ENCODE measurements around the gene PCSK6. TPM values are rescaled to one million over a fixed set of nuclear protein-coding genes. Genes with fewer than 3 reads are reported as not detected.
A peak's percentile ranks its signal among the peaks of the same experiment; 100 is the strongest.

Gene PCSK6
- polyA plus RNA-seq, 1 donor from 2014 or later, result 0.14 TPM

DNA sequence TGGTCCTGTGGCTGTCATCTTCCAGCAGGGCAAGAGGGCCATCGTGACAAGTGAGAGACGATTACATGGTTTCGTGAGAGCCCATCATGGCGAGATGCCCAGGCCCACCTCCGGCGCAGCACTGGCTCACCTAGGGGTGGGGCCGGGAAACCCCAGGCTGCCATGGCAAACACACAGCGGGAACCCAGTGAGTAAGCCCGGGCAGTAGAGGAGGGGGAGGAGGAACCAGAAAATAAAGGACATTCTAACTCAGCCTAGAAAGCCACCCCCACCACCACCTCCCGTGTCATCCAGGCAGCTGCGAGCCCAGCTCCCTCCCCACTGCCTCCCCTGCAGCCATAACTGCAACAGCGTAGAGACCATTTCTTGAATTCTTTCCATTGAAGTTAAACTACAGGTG, 52.3 kb downstream of the PCSK6 start:
- Mint-ChIP-seq H3K27ac (no peak overlapping the region), H3K9me3 (peaks cover 0 to 3% (median 0%) of the 10 kb centered on the region in 3 donors), H3K4me3 (no peak overlapping the region), H3K36me3 (no peaks in the 10 kb centered on the region), H3K4me1 (no peaks in the 10 kb centered on the region), H3K27me3 (peaks cover 4% of the 10 kb centered on the region)

GRCh38 chr15:101436526-101436925, 53.0 kb downstream of the PCSK6 start:
- H3K4me1 Mint-ChIP-seq, result no peaks in the 10 kb centered on the region
- H3K36me3 Mint-ChIP-seq, result no peaks in the 10 kb centered on the region
- H3K9me3 Mint-ChIP-seq, result peaks cover 0 to 3% (median 0%) of the 10 kb centered on the region in 3 donors
- no peak overlapping the region for H3K27ac Mint-ChIP-seq
- H3K27me3 Mint-ChIP-seq, result peaks cover 4% of the 10 kb centered on the region
- H3K4me3 Mint-ChIP-seq, result no peak overlapping the region

- H3K27ac Mint-ChIP-seq, result no peak overlapping the region
- H3K27me3 Mint-ChIP-seq, result peaks cover 4% of the 10 kb centered on the region
- H3K9me3 Mint-ChIP-seq, result peaks cover 0 to 3% (median 0%) of the 10 kb centered on the region in 3 donors
- no peaks in the 10 kb centered on the region for H3K4me1 Mint-ChIP-seq
- H3K36me3 Mint-ChIP-seq, result no peaks in the 10 kb centered on the region
- no peak overlapping the region for H3K4me3 Mint-ChIP-seq
These were observed 53.7 kb downstream of the PCSK6 start for GRCh38 chr15:101435761-101436160.

- Mint-ChIP-seq H3K27me3 (peaks cover 4% of the 10 kb centered on the region), H3K36me3 (no peaks in the 10 kb centered on the region), H3K4me1 (no peaks in the 10 kb centered on the region), H3K9me3 (peaks cover 0 to 3% (median 0%) of the 10 kb centered on the region in 3 donors), H3K27ac (no peak overlapping the region), H3K4me3 (peak overlapping the region in 1 of 4 donors; percentile 43)
These were observed 55.2 kb downstream of the PCSK6 start for GRCh38 chr15:101434032-101434920.

GRCh38 chr15:101433396-101433795, 56.1 kb downstream of the PCSK6 start:
- Mint-ChIP-seq H3K9me3 (peaks cover 0 to 2% (median 0%) of the 10 kb centered on the region in 3 donors), H3K36me3 (no peaks in the 10 kb centered on the region), H3K27me3 (peaks cover 4% of the 10 kb centered on the region), H3K4me3 (no peak overlapping the region), H3K27ac (no peak overlapping the region), H3K4me1 (no peaks in the 10 kb centered on the region)

- no peak overlapping the region for H3K27ac Mint-ChIP-seq
- peaks cover 4% of the 10 kb centered on the region for H3K27me3 Mint-ChIP-seq
- peaks cover 0 to 2% (median 0%) of the 10 kb centered on the region in 3 donors for H3K9me3 Mint-ChIP-seq
- no peaks in the 10 kb centered on the region for H3K4me1 Mint-ChIP-seq
- no peaks in the 10 kb centered on the region for H3K36me3 Mint-ChIP-seq
- no peak overlapping the region for H3K4me3 Mint-ChIP-seq
These were observed 56.5 kb downstream of the PCSK6 start for GRCh38 chr15:101432982-101433381.

DNA sequence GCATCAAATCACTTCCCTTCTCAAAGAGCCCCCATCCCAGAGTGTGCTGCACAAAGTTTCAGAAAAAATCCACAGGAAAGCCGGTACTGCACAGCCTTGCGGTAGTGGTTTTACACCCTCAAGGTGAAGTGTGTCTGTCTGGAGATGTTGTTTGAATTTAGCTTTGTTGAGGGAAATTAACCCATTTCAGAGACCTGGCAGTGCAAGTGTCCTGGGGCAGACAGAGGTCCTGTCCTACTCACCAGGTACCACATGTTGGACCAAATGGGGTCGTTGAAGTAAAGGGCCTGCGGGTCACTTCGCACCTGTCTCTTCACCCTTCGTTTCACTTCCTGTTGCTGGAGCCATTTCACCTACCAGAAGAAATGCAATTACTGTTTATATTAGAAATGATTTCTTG, 57.8 kb downstream of the PCSK6 start:
- no peaks in the 10 kb centered on the region for H3K4me1 Mint-ChIP-seq
- H3K27me3 Mint-ChIP-seq, result peaks cover 2% of the 10 kb centered on the region
- no peak overlapping the region for H3K4me3 Mint-ChIP-seq
- H3K27ac Mint-ChIP-seq, result no peak overlapping the region
- H3K9me3 Mint-ChIP-seq, result peaks cover 0 to 2% (median 0%) of the 10 kb centered on the region in 3 donors
- H3K36me3 Mint-ChIP-seq, result no peaks in the 10 kb centered on the region

DNA sequence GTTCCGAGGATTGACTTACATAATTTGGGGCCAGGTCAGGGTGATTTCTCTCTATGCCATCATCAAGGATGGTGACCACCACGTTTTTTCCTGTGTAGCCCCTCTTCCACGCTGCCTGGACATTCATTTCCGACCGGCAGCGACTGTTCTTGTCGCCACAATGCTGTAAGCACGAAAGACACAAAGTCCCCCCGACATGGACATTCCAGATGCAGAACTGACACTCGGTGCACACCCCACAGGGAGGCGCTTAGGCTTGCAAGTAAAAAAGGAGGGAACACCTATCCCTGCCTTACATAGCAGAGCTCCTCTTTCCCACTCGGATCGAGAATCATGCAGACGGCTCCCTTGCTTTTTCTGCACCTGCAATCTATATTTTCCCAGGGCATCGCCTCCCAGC, 58.2 kb downstream of the PCSK6 start:
- Mint-ChIP-seq H3K36me3 (no peaks in the 10 kb centered on the region), H3K27ac (no peak overlapping the region), H3K9me3 (peaks cover 0 to 2% (median 0%) of the 10 kb centered on the region in 3 donors), H3K4me1 (no peaks in the 10 kb centered on the region), H3K4me3 (no peak overlapping the region), H3K27me3 (peaks cover 2% of the 10 kb centered on the region)

DNA sequence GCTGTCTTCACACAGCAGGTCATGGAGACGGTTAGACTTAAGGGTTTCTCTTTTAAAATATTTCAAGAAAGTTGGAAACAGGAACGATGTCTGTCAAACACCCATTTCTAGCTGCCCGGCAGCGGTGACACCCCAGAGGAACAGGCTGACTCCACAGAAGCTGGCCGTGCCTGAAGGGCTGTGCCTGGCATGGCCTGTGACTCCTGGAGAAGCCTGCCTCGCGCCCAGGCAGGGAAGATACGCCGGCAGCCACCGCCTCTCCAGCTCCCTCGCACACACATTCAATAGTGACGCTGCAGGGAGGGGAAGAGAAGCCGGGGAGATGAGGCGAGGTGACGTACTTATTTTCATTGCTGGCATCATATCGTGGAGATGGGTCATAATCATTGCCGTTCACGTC, 59.9 kb downstream of the PCSK6 start:
- H3K9me3 Mint-ChIP-seq, result peaks cover 0 to 2% (median 0%) of the 10 kb centered on the region in 3 donors
- peaks cover 2% of the 10 kb centered on the region for H3K27me3 Mint-ChIP-seq
- no peaks in the 10 kb centered on the region for H3K36me3 Mint-ChIP-seq
- H3K27ac Mint-ChIP-seq, result no peak overlapping the region
- H3K4me3 Mint-ChIP-seq, result no peak overlapping the region
- no peaks in the 10 kb centered on the region for H3K4me1 Mint-ChIP-seq

- no peaks in the 10 kb centered on the region for H3K4me1 Mint-ChIP-seq
- no peak overlapping the region for H3K27ac Mint-ChIP-seq
- H3K27me3 Mint-ChIP-seq, result peaks cover 2% of the 10 kb centered on the region
- H3K9me3 Mint-ChIP-seq, result peaks cover 0 to 2% (median 0%) of the 10 kb centered on the region in 3 donors
- H3K4me3 Mint-ChIP-seq, result no peak overlapping the region
- no peaks in the 10 kb centered on the region for H3K36me3 Mint-ChIP-seq
These were observed 60.3 kb downstream of the PCSK6 start for GRCh38 chr15:101429191-101429590.

DNA sequence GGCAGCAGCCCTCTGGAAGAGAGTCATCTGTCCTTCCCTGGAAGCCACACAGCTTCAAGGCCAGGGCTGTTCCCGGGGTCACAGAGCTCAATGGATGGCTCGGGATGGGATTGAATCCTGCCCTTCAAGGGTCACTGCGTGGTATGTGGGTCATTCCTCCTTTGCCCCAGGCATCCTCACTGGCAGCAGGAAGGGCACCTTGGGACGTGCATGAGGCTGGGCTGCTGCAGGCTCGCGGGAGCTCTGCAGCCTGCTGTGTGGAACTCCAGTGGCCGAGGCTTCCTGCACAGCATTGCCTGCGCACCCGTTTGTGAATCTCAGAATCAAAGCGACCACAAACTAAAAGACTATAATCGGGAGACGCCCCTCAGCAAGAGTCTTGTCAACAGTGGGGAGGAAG, 60.7 kb downstream of the PCSK6 start:
- peaks cover 0 to 2% (median 0%) of the 10 kb centered on the region in 3 donors for H3K9me3 Mint-ChIP-seq
- no peak overlapping the region for H3K27ac Mint-ChIP-seq
- peaks cover 3% of the 10 kb centered on the region for H3K27me3 Mint-ChIP-seq
- no peak overlapping the region for H3K4me3 Mint-ChIP-seq
- no peaks in the 10 kb centered on the region for H3K36me3 Mint-ChIP-seq
- H3K4me1 Mint-ChIP-seq, result no peaks in the 10 kb centered on the region

DNA sequence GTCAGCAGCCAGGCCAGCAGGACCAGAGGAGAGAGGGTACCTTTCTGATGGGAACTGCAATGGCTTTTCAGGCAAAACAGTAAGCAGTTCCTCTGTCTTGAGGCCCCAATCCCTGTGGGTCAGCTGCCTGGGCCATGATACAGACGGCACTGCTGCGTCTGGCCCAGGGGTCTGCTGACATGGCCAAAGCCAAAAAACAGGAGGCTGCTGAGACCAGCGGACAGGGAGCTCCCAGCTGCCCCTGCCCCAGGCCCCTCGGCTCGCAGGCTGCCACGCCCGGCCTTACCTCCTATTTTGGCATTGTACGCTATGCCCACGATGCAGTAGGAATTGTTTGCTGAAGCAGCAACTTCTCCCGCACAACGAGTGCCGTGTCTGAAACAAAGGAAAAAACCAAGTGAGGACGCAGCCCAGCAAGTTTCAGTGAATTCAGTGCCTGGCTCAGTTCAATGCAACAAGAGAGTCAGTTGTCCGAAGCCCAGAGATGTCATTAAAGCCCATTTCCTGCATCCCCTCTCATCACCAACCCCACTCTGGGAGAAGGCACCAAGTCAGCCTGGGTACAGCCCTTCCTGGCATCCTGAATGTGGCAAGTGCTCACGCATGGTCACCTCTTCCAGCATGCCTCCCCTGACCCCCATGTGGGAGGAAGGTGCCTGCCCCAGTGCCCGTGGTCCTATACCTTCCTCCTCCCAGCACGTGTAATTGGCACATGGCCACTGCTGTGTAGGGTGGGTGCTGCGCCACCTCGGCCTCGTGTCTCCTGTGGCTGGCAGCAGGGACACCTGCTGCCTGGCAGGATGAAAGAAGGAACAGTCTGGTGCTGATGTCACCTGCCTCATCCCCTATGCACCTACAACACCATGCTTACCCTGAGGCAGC, 61.7 kb downstream of the PCSK6 start:
- H3K4me1 Mint-ChIP-seq, result no peaks in the 10 kb centered on the region
- H3K27ac Mint-ChIP-seq, result no peak overlapping the region
- peaks cover 2% of the 10 kb centered on the region for H3K36me3 Mint-ChIP-seq
- peaks cover 3% of the 10 kb centered on the region for H3K27me3 Mint-ChIP-seq
- no peak overlapping the region for H3K4me3 Mint-ChIP-seq
- peaks cover 0 to 2% (median 2%) of the 10 kb centered on the region in 3 donors for H3K9me3 Mint-ChIP-seq

GRCh38 chr15:101426761-101427333, 62.7 kb downstream of the PCSK6 start:
- Mint-ChIP-seq H3K36me3 (peaks cover 2% of the 10 kb centered on the region), H3K9me3 (peaks cover 0 to 3% (median 2%) of the 10 kb centered on the region in 3 donors), H3K27me3 (peaks cover 3% of the 10 kb centered on the region), H3K4me1 (no peaks in the 10 kb centered on the region), H3K27ac (no peak overlapping the region), H3K4me3 (no peak overlapping the region)

GRCh38 chr15:101425787-101426365, 63.6 kb downstream of the PCSK6 start:
- no peaks in the 10 kb centered on the region for H3K4me1 Mint-ChIP-seq
- H3K4me3 Mint-ChIP-seq, result no peak overlapping the region
- no peak overlapping the region for H3K27ac Mint-ChIP-seq
- peaks cover 3% of the 10 kb centered on the region for H3K27me3 Mint-ChIP-seq
- H3K9me3 Mint-ChIP-seq, result peaks cover 0 to 3% (median 2%) of the 10 kb centered on the region in 3 donors
- H3K36me3 Mint-ChIP-seq, result peaks cover 2% of the 10 kb centered on the region

Data from IgD-negative memory B cell (primary cell).